Endothelial cell of umbilical vein (primary cell): ENCODE results near the gene STKLD1. TPM values are rescaled to one million over a fixed set of nuclear protein-coding genes. Genes with fewer than 3 reads are reported as not detected.

Source experiments
- BruUV-seq: library from RNA; stranded (reverse); fragments of 400-500 nt; replicated peaks from 2 replicates; lab custom pipeline; 2021; lab: Mats Ljungman, UMichigan
- CTCF ChIA-PET: fragments of 300-600, 350-600 bp; sonication (Branson Sonifier 250); formaldehyde crosslinking; loops from one replicate; lab custom pipeline; 2021; ENCODE audit warnings: antibody characterized with exemption, inconsistent platforms; lab: Charles Lee
- POLR2A ChIA-PET: fragments of 300-600, 350-600 bp; sonication (Branson Sonifier 250); formaldehyde crosslinking; loops from one replicate; lab custom pipeline; 2021; ENCODE audit warnings: antibody characterized with exemption, inconsistent platforms; lab: Charles Lee
- DNase-seq: peaks from one replicate; pipeline ENCODE4 v3.0.0-alpha.2; 2011; ENCODE audit warnings: low read depth, low spot score
- FAIRE-seq: peaks from 2 replicates; lab custom pipeline; 2011; peaks lifted over from hg19 to GRCh38; lab: Jason Lieb, UNC
- H2AFZ ChIP-seq: 2 replicates; pipeline ENCODE4 v1.6.0; 2012; ENCODE audit warnings: low read depth, low read length, control low read depth, inconsistent platforms
- H3K27ac ChIP-seq: 2 replicates; pipeline ENCODE4 v1.5.1; 2011; ENCODE audit warnings: low read depth, mild to moderate bottlenecking, control low read depth, low read length, moderate library complexity; ENCODE audit not compliant: insufficient read depth
- H3K27me3 ChIP-seq, 2 experiments: 2 replicates each; pipeline versions ENCODE4 v1.6.0 to v1.6.1; 2011; ENCODE audit warnings: low read length in 2 of 2, mixed read lengths in 1 of 2; ENCODE audit not compliant: control insufficient read depth in 2 of 2, insufficient read depth in 2 of 2
- H3K36me3 ChIP-seq, 2 experiments: 2 replicates in 1 of 2; 3 replicates in 1 of 2; pipeline ENCODE4 v1.5.1; 2011; ENCODE audit warnings: low read length in 2 of 2, mild to moderate bottlenecking in 1 of 2, moderate library complexity in 1 of 2; ENCODE audit not compliant: control insufficient read depth in 2 of 2, insufficient read depth in 2 of 2; ENCODE audit errors: extremely low read depth in 1 of 2
- H3K4me1 ChIP-seq: 3 replicates; pipeline ENCODE4 v1.5.1; 2011; ENCODE audit warnings: mild to moderate bottlenecking, low read length; ENCODE audit not compliant: control insufficient read depth, insufficient read depth; ENCODE audit errors: extremely low read depth
- H3K4me2 ChIP-seq: 2 replicates; pipeline ENCODE4 v1.6.1; 2011; ENCODE audit warnings: low read length, control low read depth, mixed read lengths; ENCODE audit not compliant: insufficient read depth
- H3K4me3 ChIP-seq, 3 experiments: fragments of 200-600 bp in 1 of 3; sonication (generic), shearing (Covaris generic) in 1 of 3; replicated peaks in 1 of 3; 2 replicates each; pipeline ENCODE4 v1.5.1; 2011 to 2016; ENCODE audit warnings: control low read depth in 3 of 3, low read length in 3 of 3, mild to moderate bottlenecking in 2 of 3, inconsistent platforms in 1 of 3, low read depth in 1 of 3, moderate library complexity in 1 of 3; ENCODE audit not compliant: insufficient read depth in 1 of 3
- H3K79me2 ChIP-seq: 2 replicates; pipeline ENCODE4 v1.6.0; 2012; ENCODE audit warnings: low read length, inconsistent platforms; ENCODE audit not compliant: control insufficient read depth, insufficient read depth
- H3K9ac ChIP-seq: replicated peaks from 2 replicates; pipeline ENCODE3; 2011; ENCODE audit warnings: low read length, control low read depth; ENCODE audit not compliant: insufficient read depth; ENCODE audit errors: extremely low read depth
- H3K9me1 ChIP-seq: replicated peaks from 3 replicates; pipeline ENCODE4 v1.6.0; 2011; ENCODE audit warnings: mild to moderate bottlenecking, low read length; ENCODE audit not compliant: control insufficient read depth, insufficient read depth; ENCODE audit errors: extremely low read depth
- H3K9me3 ChIP-seq: replicated peaks from 2 replicates; pipeline ENCODE4 v1.5.1; 2012; ENCODE audit warnings: low read length, inconsistent platforms; ENCODE audit not compliant: control insufficient read depth, insufficient read depth
- H4K20me1 ChIP-seq: replicated peaks from 2 replicates; pipeline ENCODE3; 2011; ENCODE audit warnings: mild to moderate bottlenecking, low read length; ENCODE audit not compliant: control insufficient read depth, insufficient read depth; ENCODE audit errors: extremely low read depth
- EZH2 ChIP-seq: IDR thresholded peaks from 2 replicates; pipeline ENCODE4 v1.6.1; 2012; ENCODE audit warnings: borderline replicate concordance, low read depth, mild to moderate bottlenecking, moderate library complexity, low read length, inconsistent platforms; ENCODE audit not compliant: severe bottlenecking
- FOS ChIP-seq: IDR thresholded peaks from 2 replicates; pipeline ENCODE4 v1.6.1; 2011; ENCODE audit warnings: mild to moderate bottlenecking, low read length, moderate library complexity, borderline replicate concordance; ENCODE audit not compliant: insufficient read depth
- GATA2 ChIP-seq: IDR thresholded peaks from 2 replicates; pipeline ENCODE4 v1.7.0; 2011; ENCODE audit warnings: low read depth, mild to moderate bottlenecking, moderate library complexity, mixed read lengths, low read length; ENCODE audit not compliant: insufficient read length, insufficient read depth
- JUN ChIP-seq: IDR thresholded peaks from 2 replicates; pipeline ENCODE4 v1.6.1; 2011; ENCODE audit warnings: borderline replicate concordance, low read depth; ENCODE audit not compliant: insufficient read length, insufficient read depth
- MYC ChIP-seq: IDR thresholded peaks from one replicate; pipeline ENCODE4 v1.6.1; 2011; ENCODE audit warnings: mild to moderate bottlenecking, low read depth, low read length
- POLR2A ChIP-seq: IDR thresholded peaks from 2 replicates; pipeline ENCODE4 v1.6.1; 2012; ENCODE audit warnings: low read depth, mild to moderate bottlenecking, control low read depth, low read length
- POLR2AphosphoS5 ChIP-seq: IDR thresholded peaks from 2 replicates; pipeline ENCODE4 v1.6.1; 2012; ENCODE audit warnings: low read depth, mild to moderate bottlenecking, control low read depth, low read length, moderate library complexity; ENCODE audit not compliant: insufficient read depth
- dilution Hi-C: fragments of 300-500 bp; cut with MboI; formaldehyde crosslinking; loops from one replicate; pipeline ENCODE4 v1.15.0; 2019; ENCODE audit warnings: low sequenced_read_pairs; ENCODE audit not compliant: extremely low pct_ligation_motif_present
- intact Hi-C: fragments of 100-400 bp; cut with micrococcal nuclease; formaldehyde crosslinking; loops from one replicate; pipeline ENCODE4 v1.10.0; 2022
- polyA plus RNA-seq, 4 experiments: library from polyadenylated mRNA; depleted of rRNA in 3 of 4; stranded (reverse) in 3 of 4; unstranded in 1 of 4; fragments of >200 nt; gene quantifications; 2 replicates each; pipeline versions ENCODE4 v1.2.1 to v1.2.3, GENCODE V29; 2011 to 2012; ENCODE audit warnings: missing spikeins in 1 of 4
- total RNA-seq: library from RNA; stranded (reverse); gene quantifications from 2 replicates; pipeline ENCODE4 v1.2.3, GENCODE V29; 2021
- TF ChIP-seq, protein P1 (sequence below), 2 donors: IDR thresholded peaks; 1 replicate in 1 of 2; 2 replicates in 1 of 2; pipeline ENCODE4 v1.5.1; 2011; ENCODE audit warnings: low read length in 2 of 2, mild to moderate bottlenecking in 2 of 2, moderate library complexity in 2 of 2, control low read depth in 1 of 2, inconsistent platforms in 1 of 2, low read depth in 1 of 2; ENCODE audit not compliant: insufficient read depth in 1 of 2; ENCODE audit errors: extremely low read depth in 1 of 2
- TF ChIP-seq, protein P2 (sequence below): IDR thresholded peaks from 2 replicates; pipeline ENCODE4 v1.6.1; 2011; ENCODE audit not compliant: insufficient read depth, insufficient read length

STKLD1 gene
- total and polyA plus RNA-seq, 2 donors (not counting 3 experiments of a cell fraction or from before 2014, with no cell fraction given), result 0.29 to 0.77 TPM

DNA sequence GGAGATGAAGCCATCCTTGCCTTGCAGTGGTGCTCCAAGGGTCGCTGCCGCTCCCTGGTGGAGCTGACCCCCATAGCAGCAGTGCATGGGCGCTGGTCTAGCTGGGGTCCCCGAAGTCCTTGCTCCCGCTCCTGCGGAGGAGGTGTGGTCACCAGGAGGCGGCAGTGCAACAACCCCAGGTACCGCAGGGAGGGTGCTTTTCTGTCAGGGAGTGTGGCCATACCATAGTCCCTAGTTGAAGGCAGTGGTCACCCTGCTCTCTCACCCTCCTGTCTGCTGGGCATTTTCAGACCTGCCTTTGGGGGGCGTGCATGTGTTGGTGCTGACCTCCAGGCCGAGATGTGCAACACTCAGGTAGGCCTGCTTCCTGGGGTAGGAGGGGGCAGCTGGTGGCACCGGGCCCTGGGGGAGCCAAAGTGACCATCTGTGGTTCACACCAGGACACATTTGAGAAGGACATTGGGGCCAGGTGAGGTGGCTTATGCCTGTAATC lies 57.2 kb downstream of the STKLD1 start:
- H3K27me3 ChIP-seq, result peaks cover 0 to 6% of the 10 kb centered on the region in 2 experiments
- no peak overlapping the region for H2AFZ ChIP-seq
- H4K20me1 ChIP-seq, result no peaks in the 10 kb centered on the region
- CTCF ChIA-PET, result no interaction called here
- no peak overlapping the region for H3K27ac ChIP-seq
- H3K36me3 ChIP-seq, result no peaks in the 10 kb centered on the region
- intact Hi-C loops, result no loop called here
- no peak overlapping the region for H3K9ac ChIP-seq
- DNase-seq (no peak), FAIRE-seq (no peak)
- no peaks in the 10 kb centered on the region for H3K4me1 ChIP-seq
- POLR2A ChIA-PET, result no interaction called here
- H3K9me3 ChIP-seq, result no peaks in the 10 kb centered on the region
- no peak for TF ChIP-seq FOS
- TF ChIP-seq, protein P1, sequence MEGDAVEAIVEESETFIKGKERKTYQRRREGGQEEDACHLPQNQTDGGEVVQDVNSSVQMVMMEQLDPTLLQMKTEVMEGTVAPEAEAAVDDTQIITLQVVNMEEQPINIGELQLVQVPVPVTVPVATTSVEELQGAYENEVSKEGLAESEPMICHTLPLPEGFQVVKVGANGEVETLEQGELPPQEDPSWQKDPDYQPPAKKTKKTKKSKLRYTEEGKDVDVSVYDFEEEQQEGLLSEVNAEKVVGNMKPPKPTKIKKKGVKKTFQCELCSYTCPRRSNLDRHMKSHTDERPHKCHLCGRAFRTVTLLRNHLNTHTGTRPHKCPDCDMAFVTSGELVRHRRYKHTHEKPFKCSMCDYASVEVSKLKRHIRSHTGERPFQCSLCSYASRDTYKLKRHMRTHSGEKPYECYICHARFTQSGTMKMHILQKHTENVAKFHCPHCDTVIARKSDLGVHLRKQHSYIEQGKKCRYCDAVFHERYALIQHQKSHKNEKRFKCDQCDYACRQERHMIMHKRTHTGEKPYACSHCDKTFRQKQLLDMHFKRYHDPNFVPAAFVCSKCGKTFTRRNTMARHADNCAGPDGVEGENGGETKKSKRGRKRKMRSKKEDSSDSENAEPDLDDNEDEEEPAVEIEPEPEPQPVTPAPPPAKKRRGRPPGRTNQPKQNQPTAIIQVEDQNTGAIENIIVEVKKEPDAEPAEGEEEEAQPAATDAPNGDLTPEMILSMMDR (IDR thresholded peaks at IDR 0.05; ENCODE audit: extremely low read depth in 1 of 2, insufficient read depth in 1 of 2, low read depth in 1 of 2, low read length in 2 of 2), result no peak
- TF ChIP-seq POLR2A, result no peak
- TF ChIP-seq GATA2, result no peak
- TF ChIP-seq MYC, result no peak
- no peak for TF ChIP-seq POLR2AphosphoS5
- no peak for TF ChIP-seq JUN
- no peak for TF ChIP-seq EZH2
- TF ChIP-seq, protein P2, sequence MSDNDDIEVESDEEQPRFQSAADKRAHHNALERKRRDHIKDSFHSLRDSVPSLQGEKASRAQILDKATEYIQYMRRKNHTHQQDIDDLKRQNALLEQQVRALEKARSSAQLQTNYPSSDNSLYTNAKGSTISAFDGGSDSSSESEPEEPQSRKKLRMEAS, result no peak
- no peaks in the 10 kb centered on the region for H3K79me2 ChIP-seq
- no TSS peak for BruUV-seq
- no peak overlapping the region for H3K4me2 ChIP-seq
- dilution Hi-C loops, result no loop called here
- H3K9me1 ChIP-seq, result no peaks in the 10 kb centered on the region
- H3K4me3 ChIP-seq, result no peak overlapping the region
